BE2C (cell line): ENCODE data around the gene EYA2.

ENCODE experiments used
- DNase-seq: peaks from one replicate; pipeline ENCODE4 v3.0.0-alpha.2; 2020
- H3K27me3 ChIP-seq: fragments of 250-450 bp; sonication (Bioruptor Pico); 2 replicates; pipeline ENCODE4 v1.5.1; 2020; ENCODE audit warnings: mild to moderate bottlenecking
- H3K36me3 ChIP-seq: fragments of 250-450 bp; sonication (Bioruptor Pico); 2 replicates; pipeline ENCODE4 v1.5.1; 2020; ENCODE audit warnings: mild to moderate bottlenecking
- H3K4me1 ChIP-seq: fragments of 250-450 bp; sonication (Bioruptor Pico); 2 replicates; pipeline ENCODE4 v1.5.1; 2020
- H3K4me3 ChIP-seq: 2 replicates; pipeline ENCODE4 v1.5.1; 2011; ENCODE audit warnings: low read depth, low read length
- H3K9me3 ChIP-seq: fragments of 250-450 bp; sonication (Bioruptor Pico); 2 replicates; pipeline ENCODE4 v1.5.1; 2020
- TF ChIP-seq, protein P1 (sequence below): IDR thresholded peaks from 2 replicates; pipeline ENCODE4 v1.5.1; 2012; ENCODE audit warnings: mild to moderate bottlenecking, low read depth, low read length

EYA2 gene

DNA sequence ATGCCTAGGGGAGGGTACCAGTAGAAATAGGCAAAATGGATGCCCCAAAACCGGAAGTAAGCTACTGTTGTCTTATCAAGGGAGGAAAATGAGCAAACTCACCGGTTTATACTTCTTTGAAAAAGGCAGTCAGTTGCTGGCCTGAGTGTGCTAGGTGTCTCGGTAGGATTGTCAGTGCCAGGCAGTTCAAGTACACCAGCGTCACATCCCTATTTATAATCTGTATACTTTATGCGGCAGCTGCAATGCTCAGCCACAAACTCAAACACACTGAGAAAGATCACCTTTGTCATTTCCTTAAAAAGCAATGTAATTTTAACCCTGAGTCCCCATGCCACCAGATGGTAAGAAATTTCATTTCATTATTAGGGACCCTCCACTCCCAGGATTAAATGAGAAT, 196.2 kb downstream of the EYA2 start:
- H3K4me1 ChIP-seq: no peaks in the 10 kb centered on the region
- no peak for DNase-seq
- no peak overlapping the region for H3K4me3 ChIP-seq
- no peaks in the 10 kb centered on the region for H3K9me3 ChIP-seq
- peaks cover 5% of the 10 kb centered on the region; the same call in 1 of the 2 replicates for H3K27me3 ChIP-seq
- TF ChIP-seq, protein P1, sequence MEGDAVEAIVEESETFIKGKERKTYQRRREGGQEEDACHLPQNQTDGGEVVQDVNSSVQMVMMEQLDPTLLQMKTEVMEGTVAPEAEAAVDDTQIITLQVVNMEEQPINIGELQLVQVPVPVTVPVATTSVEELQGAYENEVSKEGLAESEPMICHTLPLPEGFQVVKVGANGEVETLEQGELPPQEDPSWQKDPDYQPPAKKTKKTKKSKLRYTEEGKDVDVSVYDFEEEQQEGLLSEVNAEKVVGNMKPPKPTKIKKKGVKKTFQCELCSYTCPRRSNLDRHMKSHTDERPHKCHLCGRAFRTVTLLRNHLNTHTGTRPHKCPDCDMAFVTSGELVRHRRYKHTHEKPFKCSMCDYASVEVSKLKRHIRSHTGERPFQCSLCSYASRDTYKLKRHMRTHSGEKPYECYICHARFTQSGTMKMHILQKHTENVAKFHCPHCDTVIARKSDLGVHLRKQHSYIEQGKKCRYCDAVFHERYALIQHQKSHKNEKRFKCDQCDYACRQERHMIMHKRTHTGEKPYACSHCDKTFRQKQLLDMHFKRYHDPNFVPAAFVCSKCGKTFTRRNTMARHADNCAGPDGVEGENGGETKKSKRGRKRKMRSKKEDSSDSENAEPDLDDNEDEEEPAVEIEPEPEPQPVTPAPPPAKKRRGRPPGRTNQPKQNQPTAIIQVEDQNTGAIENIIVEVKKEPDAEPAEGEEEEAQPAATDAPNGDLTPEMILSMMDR: no peak
- H3K36me3 ChIP-seq: no peaks in the 10 kb centered on the region

DNA sequence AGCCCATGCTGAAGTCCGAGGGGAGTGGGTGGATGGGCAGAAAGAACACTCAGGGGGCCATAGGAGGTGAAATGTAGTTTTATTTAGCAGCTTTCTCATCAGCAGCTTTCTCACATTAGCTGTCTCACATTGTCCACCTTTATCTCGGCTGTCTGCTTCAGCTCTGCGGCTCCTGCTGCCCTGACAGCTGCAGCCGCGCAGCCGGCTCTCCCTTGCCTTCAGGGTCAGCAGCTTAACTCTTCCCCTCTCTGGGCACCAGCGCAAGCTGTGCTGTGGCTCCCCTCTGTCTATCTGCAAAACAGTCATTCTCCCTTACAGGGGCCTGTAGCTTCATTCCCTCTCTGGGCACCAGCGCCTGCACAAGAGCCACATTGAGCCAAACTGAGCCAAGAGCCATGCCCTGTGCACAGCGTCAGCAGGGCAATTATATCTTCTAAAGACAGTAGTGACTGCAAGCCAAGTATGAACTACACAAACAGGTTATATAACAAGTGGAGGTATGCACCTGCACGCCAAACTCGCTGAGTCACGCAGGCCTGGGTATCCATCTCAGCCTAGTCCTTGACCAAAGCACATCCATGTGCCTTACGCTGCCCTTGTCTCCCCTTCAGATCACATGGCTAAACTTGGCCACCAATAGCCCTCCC, 198.8 kb downstream of the EYA2 start:
- H3K4me1 ChIP-seq: no peaks in the 10 kb centered on the region
- TF ChIP-seq, protein P1: no peak
- H3K9me3 ChIP-seq: no peaks in the 10 kb centered on the region
- no peak overlapping the region for H3K4me3 ChIP-seq
- H3K36me3 ChIP-seq: no peaks in the 10 kb centered on the region
- peaks cover 24% of the 10 kb centered on the region for H3K27me3 ChIP-seq
- DNase-seq: no peak

DNA sequence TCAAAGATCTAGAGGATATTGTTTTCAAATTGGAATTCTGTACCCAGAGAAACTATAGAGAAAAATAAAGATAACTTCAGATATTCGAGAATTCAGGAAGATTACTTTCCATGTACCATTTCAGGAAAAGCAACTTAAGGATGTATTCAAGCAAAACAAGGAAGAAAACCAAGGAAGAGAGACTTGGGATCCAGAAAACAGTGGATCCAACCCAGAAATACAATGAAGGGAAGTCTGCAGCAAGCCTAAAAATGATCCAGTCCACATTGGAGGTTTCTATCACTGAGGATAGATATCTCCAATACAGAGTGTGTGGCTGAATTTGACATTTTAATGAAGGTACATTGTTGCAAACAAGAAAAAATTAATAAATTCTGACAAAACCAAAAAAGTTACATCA, 201.0 kb downstream of the EYA2 start:
- no peaks in the 10 kb centered on the region for H3K9me3 ChIP-seq
- peaks cover 30% of the 10 kb centered on the region for H3K27me3 ChIP-seq
- no peak for DNase-seq
- H3K4me1 ChIP-seq: no peaks in the 10 kb centered on the region
- H3K36me3 ChIP-seq: no peaks in the 10 kb centered on the region
- TF ChIP-seq, protein P1: no peak
- no peak overlapping the region for H3K4me3 ChIP-seq

DNA sequence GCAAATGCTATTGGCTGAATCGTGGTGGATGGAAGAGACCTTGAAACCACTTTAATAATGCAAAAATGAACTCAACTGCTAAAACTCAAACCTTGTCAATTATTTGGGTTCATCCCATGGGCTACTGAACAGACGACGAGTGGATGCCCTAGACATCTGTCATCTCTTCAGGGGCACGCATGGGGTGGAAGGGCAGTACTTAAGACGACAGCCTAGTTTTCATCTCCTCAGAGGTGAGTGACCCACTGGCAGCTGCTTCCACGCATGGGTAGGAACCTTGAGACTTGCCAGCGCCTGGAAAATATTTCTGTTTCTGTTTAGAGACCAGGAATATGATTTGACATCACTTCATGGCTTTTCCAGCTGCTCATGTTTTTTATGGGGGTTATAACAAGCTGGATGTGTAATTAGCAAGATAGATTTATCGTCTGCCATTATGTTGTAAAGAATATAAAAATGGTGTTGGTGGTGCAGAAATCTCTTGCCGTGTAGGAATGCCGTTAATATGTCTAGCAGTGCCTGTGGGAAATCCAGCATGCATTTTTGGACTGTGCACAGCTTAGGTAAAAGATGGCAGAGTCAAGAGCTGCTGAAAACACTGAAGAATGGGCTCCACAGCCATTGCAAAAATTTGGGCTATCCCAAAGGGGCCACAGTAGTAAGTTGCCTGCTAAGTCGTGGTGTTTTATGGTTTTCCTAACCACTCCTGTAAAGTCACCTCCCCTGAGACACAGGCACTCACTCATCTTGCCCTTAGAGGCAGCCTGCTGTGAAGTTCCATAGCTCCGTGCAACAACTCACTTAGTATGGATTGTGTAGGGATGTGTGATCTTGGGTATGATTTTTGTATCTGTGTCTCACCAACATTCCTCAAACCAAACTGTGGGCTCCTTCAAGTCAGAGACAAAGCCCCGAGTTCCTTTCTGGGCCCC, 203.3 kb downstream of the EYA2 start:
- Histone ChIP-seq H3K27me3 (peaks cover 28% of the 10 kb centered on the region), H3K4me3 (no peak overlapping the region), H3K9me3 (no peaks in the 10 kb centered on the region), H3K36me3 (no peaks in the 10 kb centered on the region), H3K4me1 (peaks cover 6% of the 10 kb centered on the region; the same call in 1 of the 2 replicates)
- no peak for DNase-seq
- TF ChIP-seq, protein P1: no peak

DNA sequence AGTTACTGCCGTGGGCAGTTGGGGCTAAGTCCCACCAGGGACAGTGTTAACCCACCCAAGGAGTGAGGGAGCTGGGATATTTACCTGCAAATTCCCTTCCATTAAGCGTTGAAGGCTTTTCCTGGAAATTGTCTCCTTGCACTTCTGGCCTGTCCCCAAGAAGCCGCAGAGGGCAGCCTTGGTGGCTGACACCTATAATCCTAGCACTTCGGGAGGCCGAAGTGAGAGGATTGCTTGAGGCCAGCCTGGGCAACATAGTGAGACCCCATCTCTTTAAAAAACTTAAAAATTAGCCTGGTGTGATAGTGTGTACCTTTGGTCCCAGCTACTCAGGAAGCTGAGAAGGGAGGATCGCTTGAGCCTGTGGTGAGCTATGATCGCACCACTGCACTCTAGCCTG, 204.4 kb downstream of the EYA2 start:
- H3K4me1 ChIP-seq: peaks cover 6% of the 10 kb centered on the region; the same call in 1 of the 2 replicates
- no peak overlapping the region for H3K4me3 ChIP-seq
- no peaks in the 10 kb centered on the region for H3K36me3 ChIP-seq
- DNase-seq: no peak
- TF ChIP-seq, protein P1: no peak
- peaks cover 26% of the 10 kb centered on the region for H3K27me3 ChIP-seq
- no peaks in the 10 kb centered on the region for H3K9me3 ChIP-seq
